NCI-H1417 treated with DMSO at 0.1 percent for 48 hours (cell line): ENCODE results near the gene RFX8.
"Not testable (repeated sequence)": the region's sequence is repeated elsewhere in the genome, so short reads cannot be mapped to it uniquely, and the experiment has no call there.

ENCODE experiments used
- DNase-seq: peaks from one replicate; lab custom pipeline; 2025; lab: John Stamatoyannopoulos, UW

RFX8 gene

GRCh38 chr2:101474731-101475384, at the start of gene RFX8:
Gene RFX8, minus strand, starts transcription at chr2:101475112. Its CDS starts 8,264 bp downstream, at chr2:101466848.
- DNase-seq: no peak

- DNase-seq: no peak
Observed at GRCh38 chr2:101521487-101521886, 46.6 kb upstream of the RFX8 start.

- DNase-seq: no peak
Observed at GRCh38 chr2:101520246-101520645, 45.3 kb upstream of the RFX8 start.

- DNase-seq: no peak
Observed at GRCh38 chr2:101518578-101519492, 43.9 kb upstream of the RFX8 start.

GRCh38 chr2:101517758-101518271, 42.9 kb upstream of the RFX8 start:
- no peak for DNase-seq

GRCh38 chr2:101516823-101517690, 42.1 kb upstream of the RFX8 start:
- no peak for DNase-seq

- DNase-seq: no peak
Observed at GRCh38 chr2:101516349-101516748, 41.4 kb upstream of the RFX8 start.

- DNase-seq: no peak
Observed at GRCh38 chr2:101515477-101515876, 40.6 kb upstream of the RFX8 start.

GRCh38 chr2:101512993-101513392, 38.1 kb upstream of the RFX8 start:
- no peak for DNase-seq

GRCh38 chr2:101511381-101511780, 36.5 kb upstream of the RFX8 start:
- DNase-seq: no peak

- no peak for DNase-seq
Observed at GRCh38 chr2:101509499-101510284, 34.8 kb upstream of the RFX8 start.

- no peak for DNase-seq
Observed at GRCh38 chr2:101508636-101509035, 33.7 kb upstream of the RFX8 start.

GRCh38 chr2:101505276-101505675, 30.4 kb upstream of the RFX8 start:
- not testable (repeated sequence) for DNase-seq

GRCh38 chr2:101504744-101505143, 29.8 kb upstream of the RFX8 start:
- not testable (repeated sequence) for DNase-seq

GRCh38 chr2:101502095-101502494, 27.2 kb upstream of the RFX8 start:
- DNase-seq: no peak

GRCh38 chr2:101501443-101501842, 26.5 kb upstream of the RFX8 start:
- DNase-seq: no peak

GRCh38 chr2:101500860-101501259, 25.9 kb upstream of the RFX8 start:
- no peak for DNase-seq

GRCh38 chr2:101500180-101500579, 25.3 kb upstream of the RFX8 start:
- DNase-seq: no peak

- DNase-seq: no peak
Observed at GRCh38 chr2:101496279-101496678, 21.4 kb upstream of the RFX8 start.

GRCh38 chr2:101492936-101493473, 18.1 kb upstream of the RFX8 start:
- no peak for DNase-seq

GRCh38 chr2:101486994-101487393, 12.1 kb upstream of the RFX8 start:
- DNase-seq: no peak
